ENCODE results near the gene CRABP2.

The CRABP2 gene

DNA sequence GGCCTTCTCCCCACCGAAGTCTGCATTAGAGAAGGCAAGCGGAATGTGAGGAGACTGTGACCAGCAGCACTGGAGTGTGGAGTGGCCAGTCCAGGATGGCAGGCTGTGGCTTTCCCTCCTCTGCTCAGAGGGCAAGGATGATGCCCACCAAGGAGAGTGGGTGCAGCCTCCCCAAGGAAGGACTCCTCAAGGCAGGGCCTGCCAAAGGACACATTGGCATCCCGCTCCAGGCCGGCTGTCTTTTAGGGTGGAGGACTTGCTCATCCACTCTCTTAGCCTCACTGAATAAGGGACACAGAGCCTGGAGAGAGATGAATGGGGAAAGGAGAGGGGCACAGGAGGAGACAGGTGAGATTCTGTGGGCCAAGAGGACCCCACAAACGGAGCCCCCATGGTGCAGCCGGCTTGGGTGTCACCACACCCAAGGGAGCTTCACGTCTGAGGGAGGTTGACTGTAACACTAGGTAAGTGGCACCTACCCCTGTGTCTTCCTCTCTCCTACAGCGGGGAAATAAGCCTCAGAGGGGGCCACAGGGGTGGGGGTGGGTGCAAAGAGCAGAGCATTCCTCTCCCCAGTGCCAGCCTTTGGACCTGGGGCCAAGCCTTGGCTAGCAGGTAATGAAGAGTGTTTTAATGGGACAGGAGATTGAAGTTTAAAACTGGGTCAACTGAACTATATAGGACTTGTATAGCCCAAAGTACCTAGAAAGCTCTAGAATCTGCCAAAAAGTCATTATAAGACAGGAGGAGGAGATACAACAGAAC lies 24.0 kb downstream of the CRABP2 start:
- H3K4me3 Mint-ChIP-seq = no peak overlapping the region
- H3K27ac Mint-ChIP-seq = no peak overlapping the region
- no peaks in the 10 kb centered on the region for H3K9me3 Mint-ChIP-seq
- H3K4me1 Mint-ChIP-seq = peaks cover 38% of the 10 kb centered on the region
- peaks cover 42% of the 10 kb centered on the region for H3K27me3 Mint-ChIP-seq (ENCODE audit: low read depth, poor library complexity)
- DNase-seq = no peak
- TF ChIP-seq, protein P1, sequence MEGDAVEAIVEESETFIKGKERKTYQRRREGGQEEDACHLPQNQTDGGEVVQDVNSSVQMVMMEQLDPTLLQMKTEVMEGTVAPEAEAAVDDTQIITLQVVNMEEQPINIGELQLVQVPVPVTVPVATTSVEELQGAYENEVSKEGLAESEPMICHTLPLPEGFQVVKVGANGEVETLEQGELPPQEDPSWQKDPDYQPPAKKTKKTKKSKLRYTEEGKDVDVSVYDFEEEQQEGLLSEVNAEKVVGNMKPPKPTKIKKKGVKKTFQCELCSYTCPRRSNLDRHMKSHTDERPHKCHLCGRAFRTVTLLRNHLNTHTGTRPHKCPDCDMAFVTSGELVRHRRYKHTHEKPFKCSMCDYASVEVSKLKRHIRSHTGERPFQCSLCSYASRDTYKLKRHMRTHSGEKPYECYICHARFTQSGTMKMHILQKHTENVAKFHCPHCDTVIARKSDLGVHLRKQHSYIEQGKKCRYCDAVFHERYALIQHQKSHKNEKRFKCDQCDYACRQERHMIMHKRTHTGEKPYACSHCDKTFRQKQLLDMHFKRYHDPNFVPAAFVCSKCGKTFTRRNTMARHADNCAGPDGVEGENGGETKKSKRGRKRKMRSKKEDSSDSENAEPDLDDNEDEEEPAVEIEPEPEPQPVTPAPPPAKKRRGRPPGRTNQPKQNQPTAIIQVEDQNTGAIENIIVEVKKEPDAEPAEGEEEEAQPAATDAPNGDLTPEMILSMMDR (IDR thresholded peaks at IDR 0.05) = no peak
- no peaks in the 10 kb centered on the region for H3K36me3 Mint-ChIP-seq (ENCODE audit: low read depth)

DNA sequence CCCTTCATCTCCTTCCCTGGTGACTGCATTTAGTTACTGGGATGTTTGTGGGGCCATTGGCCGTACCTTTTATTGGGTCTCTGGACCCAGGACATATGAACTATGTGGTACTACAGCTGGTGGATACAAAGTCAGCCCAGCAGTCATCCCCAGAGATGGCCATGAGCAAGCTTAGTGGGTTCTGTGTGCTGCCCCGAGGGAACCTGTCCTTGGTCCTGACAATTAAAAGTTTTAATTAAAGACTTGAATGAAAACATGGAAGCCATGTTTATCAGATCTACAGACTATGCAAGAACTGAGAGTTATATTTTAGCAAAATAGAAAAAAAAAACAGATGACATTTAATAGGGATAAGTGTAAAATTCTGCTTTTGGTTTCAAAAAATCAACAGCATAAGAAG lies 25.3 kb downstream of the CRABP2 start:
- Mint-ChIP-seq H3K27ac (no peak overlapping the region), H3K36me3 (ENCODE audit: low read depth) (peaks cover under 1% of the 10 kb centered on the region), H3K4me1 (peaks cover 49% of the 10 kb centered on the region), H3K9me3 (no peaks in the 10 kb centered on the region), H3K4me3 (no peak overlapping the region), H3K27me3 (ENCODE audit: low read depth, poor library complexity) (peaks cover 40% of the 10 kb centered on the region)
- TF ChIP-seq, protein P1 (IDR thresholded peaks at IDR 0.05) = no peak
- no peak for DNase-seq

DNA sequence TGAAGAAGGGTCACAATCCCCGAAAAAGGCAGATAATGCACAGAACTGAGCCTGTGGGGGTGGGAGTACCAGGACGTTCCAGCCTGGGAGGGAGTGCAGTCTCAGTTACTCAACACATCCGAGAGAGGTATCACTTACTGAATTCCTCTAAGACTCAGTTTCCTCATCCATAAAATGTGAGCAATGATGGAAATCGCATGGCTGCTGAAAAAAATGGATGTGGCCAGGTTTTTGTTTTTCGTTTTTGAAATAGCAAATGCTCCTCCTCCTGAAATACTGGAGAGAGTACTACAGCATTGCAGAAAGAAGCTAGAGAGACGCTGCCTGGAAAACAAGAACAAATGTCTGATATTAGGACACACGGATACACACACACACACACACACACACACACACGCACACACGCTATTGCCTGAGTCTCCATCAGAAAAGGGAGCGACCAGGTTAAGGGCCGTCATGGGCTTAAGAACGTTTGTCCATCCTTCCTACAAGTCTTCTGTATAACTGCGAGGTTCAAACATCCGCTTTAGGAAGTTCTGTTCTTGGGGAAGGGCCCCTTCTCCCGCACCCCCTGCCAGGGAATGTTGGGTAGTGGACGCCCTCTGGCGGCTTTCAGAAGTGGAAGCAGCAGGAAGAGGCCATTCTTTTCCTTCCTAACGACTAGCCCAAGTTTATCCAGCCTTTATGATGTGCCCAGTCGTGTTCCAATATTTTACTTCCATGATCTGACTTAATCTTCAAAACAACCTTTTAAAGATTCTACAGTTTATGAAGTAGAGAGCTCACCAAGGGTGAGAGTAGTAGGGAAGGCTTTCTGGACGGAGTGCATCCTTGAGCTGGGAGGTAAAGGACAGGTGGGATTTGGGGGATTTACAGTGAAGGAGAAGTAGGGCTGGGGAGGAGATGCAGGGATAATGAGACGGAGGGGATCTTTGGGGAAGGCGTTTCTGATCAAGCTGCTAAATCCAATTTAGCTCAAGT lies 27.5 kb downstream of the CRABP2 start:
- Mint-ChIP-seq H3K27ac (peak overlapping the region; percentile 93), H3K36me3 (ENCODE audit: low read depth) (peaks cover 21% of the 10 kb centered on the region), H3K9me3 (no peaks in the 10 kb centered on the region), H3K4me3 (peak overlapping the region; percentile 88), H3K27me3 (ENCODE audit: low read depth, poor library complexity) (peaks cover 33% of the 10 kb centered on the region), H3K4me1 (peaks cover 61% of the 10 kb centered on the region)
- TF ChIP-seq, protein P1 (IDR thresholded peaks at IDR 0.05) = peak; percentile 70
- peak; percentile 70 for DNase-seq

DNA sequence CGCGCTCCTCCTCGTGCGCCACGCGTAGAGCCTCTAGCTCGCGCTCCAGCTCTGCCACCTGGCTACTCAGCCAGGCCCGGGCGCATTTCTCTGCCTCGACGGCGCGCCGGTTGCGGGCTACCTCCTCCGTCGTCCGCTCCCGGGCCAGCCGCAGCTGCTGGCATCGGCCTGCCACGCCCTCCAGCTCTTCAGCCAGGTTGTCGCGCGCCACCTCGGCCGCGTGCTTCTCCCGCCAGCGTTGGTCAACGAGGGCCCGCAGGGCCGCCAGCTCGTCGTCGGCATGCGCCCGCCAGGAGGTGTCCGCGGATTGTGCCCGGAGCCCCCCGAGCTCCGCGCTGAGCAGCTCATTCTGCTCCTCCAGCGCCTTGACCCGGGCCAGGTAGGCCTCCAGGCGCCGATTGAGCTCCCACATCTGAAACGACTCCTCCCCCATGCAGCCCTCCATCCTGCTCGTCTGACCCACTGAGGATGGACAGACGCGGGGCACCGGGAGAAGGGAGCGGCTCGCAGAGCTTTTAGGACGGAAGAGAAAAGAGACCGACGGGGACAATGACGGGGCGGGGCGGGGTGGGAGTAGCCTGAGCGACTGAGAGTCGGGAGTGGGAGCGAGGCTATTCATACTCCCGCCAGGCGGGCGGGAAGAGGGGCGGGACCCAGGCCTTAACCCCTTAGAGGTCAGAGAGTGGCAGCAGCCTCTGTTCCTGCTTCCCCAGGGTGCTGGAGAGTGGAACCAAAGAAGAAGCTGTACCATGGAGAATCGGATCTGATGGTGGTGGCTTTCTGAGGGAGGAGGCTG lies 28.4 kb downstream of the CRABP2 start, which contains the start of gene NES:
NES (minus strand) TSS at position 588 of the 796 bp plus-strand sequence; CDS start at position 445, 143 bp downstream.
- peaks cover 33% of the 10 kb centered on the region for H3K27me3 Mint-ChIP-seq (ENCODE audit: low read depth, poor library complexity)
- H3K4me1 Mint-ChIP-seq = peaks cover 60% of the 10 kb centered on the region

More for the DNA sequence above, 28.4 kb downstream of the CRABP2 start, which contains the start of gene NES:
- DNase-seq = peak; percentile 80
- peaks cover 5% of the 10 kb centered on the region for H3K9me3 Mint-ChIP-seq
- TF ChIP-seq, protein P1 (IDR thresholded peaks at IDR 0.05) = no peak
- H3K4me3 Mint-ChIP-seq = peak within 1 kb of the TSS; percentile 88
- H3K36me3 Mint-ChIP-seq (ENCODE audit: low read depth) = peaks cover 30% of the 10 kb centered on the region
- peak within 1 kb of the TSS; percentile 93 for H3K27ac Mint-ChIP-seq
